ENCODE measurements around the gene RANGAP1. TPM values are rescaled to one million over a fixed set of nuclear protein-coding genes. Genes with fewer than 3 reads are reported as not detected.

RANGAP1 gene
- total RNA-seq, 2 donors from 2014 or later, result 114 to 142 TPM

- H3K9me3 ChIP-seq (ENCODE audit: control insufficient read depth, low read length, poor library complexity, severe bottlenecking), result no peaks in the 10 kb centered on the region
- Mint-ChIP-seq H3K27ac (no peak overlapping the region), H3K27me3 (no peaks in the 10 kb centered on the region), H3K36me3 (ENCODE audit: low read depth) (no peaks in the 10 kb centered on the region), H3K4me1 (peaks cover 13% of the 10 kb centered on the region), H3K4me3 (no peak overlapping the region)
- DNase-seq (no peak), ATAC-seq (no peak)
These were observed 3.7 kb upstream of the RANGAP1 start for GRCh38 chr22:41289671-41290070.

- peak overlapping the region; percentile 56 for H3K27ac Mint-ChIP-seq
- ATAC-seq (no peak), DNase-seq (no peak)
- H3K4me1 Mint-ChIP-seq, result peaks cover 16% of the 10 kb centered on the region
- H3K36me3 Mint-ChIP-seq (ENCODE audit: low read depth), result peaks cover 2% of the 10 kb centered on the region
- no peaks in the 10 kb centered on the region for H3K27me3 Mint-ChIP-seq
- H3K9me3 ChIP-seq (ENCODE audit: control insufficient read depth, low read length, poor library complexity, severe bottlenecking), result no peaks in the 10 kb centered on the region
- peak overlapping the region; percentile 67 for H3K4me3 Mint-ChIP-seq
These were observed 2.4 kb upstream of the RANGAP1 start for GRCh38 chr22:41288245-41288946.

- peaks cover 21% of the 10 kb centered on the region for H3K4me1 Mint-ChIP-seq
- ATAC-seq, result peak; percentile 11
These were observed 678 bp upstream of the RANGAP1 start for GRCh38 chr22:41286639-41287091.

GRCh38 chr22:41285441-41285819, 557 bp downstream of the RANGAP1 start:
- H3K27me3 Mint-ChIP-seq, result no peaks in the 10 kb centered on the region
- H3K4me1 Mint-ChIP-seq, result peaks cover 21% of the 10 kb centered on the region
- peak overlapping the region; percentile 94 for H3K27ac Mint-ChIP-seq
- H3K4me3 Mint-ChIP-seq, result peak overlapping the region; percentile 91
- DNase-seq, result peak; percentile 74 to 84 (median 82)
- no peaks in the 10 kb centered on the region for H3K9me3 ChIP-seq (ENCODE audit: control insufficient read depth, low read length, poor library complexity, severe bottlenecking)
- ATAC-seq, result peak; percentile 64
- H3K36me3 Mint-ChIP-seq (ENCODE audit: low read depth), result peaks cover 5% of the 10 kb centered on the region

More at GRCh38 chr22:41286639-41287091, 678 bp upstream of the RANGAP1 start:
- peak overlapping the region; percentile 94 for H3K27ac Mint-ChIP-seq
- H3K9me3 ChIP-seq (ENCODE audit: control insufficient read depth, low read length, poor library complexity, severe bottlenecking), result no peaks in the 10 kb centered on the region
- no peaks in the 10 kb centered on the region for H3K27me3 Mint-ChIP-seq
- DNase-seq, result peak in 2 of 3 donors; percentile 21 to 26
- H3K36me3 Mint-ChIP-seq (ENCODE audit: low read depth), result peaks cover 5% of the 10 kb centered on the region
- peak overlapping the region; percentile 91 for H3K4me3 Mint-ChIP-seq

GRCh38 chr22:41284465-41284864, 1.5 kb downstream of the RANGAP1 start:
- no peak for ATAC-seq
- no peak for DNase-seq
- H3K27me3 Mint-ChIP-seq, result no peaks in the 10 kb centered on the region
- peak overlapping the region; percentile 94 for H3K27ac Mint-ChIP-seq
- H3K4me3 Mint-ChIP-seq, result peak overlapping the region; percentile 91
- no peaks in the 10 kb centered on the region for H3K9me3 ChIP-seq (ENCODE audit: control insufficient read depth, low read length, poor library complexity, severe bottlenecking)
- H3K36me3 Mint-ChIP-seq (ENCODE audit: low read depth), result peaks cover 5% of the 10 kb centered on the region
- peaks cover 21% of the 10 kb centered on the region for H3K4me1 Mint-ChIP-seq

- Mint-ChIP-seq H3K4me3 (no peak overlapping the region), H3K36me3 (ENCODE audit: low read depth) (peaks cover 9% of the 10 kb centered on the region), H3K27ac (no peak overlapping the region), H3K4me1 (peaks cover 18% of the 10 kb centered on the region), H3K27me3 (no peaks in the 10 kb centered on the region)
- ATAC-seq (no peak), DNase-seq (no peak)
- H3K9me3 ChIP-seq (ENCODE audit: control insufficient read depth, low read length, poor library complexity, severe bottlenecking), result no peaks in the 10 kb centered on the region
These were observed 5.1 kb downstream of the RANGAP1 start for GRCh38 chr22:41280854-41281253.

- peaks cover 16% of the 10 kb centered on the region for H3K4me1 Mint-ChIP-seq
- H3K36me3 Mint-ChIP-seq (ENCODE audit: low read depth), result peaks cover 9% of the 10 kb centered on the region
- DNase-seq (no peak), ATAC-seq (no peak)
- no peak overlapping the region for H3K27ac Mint-ChIP-seq
- H3K27me3 Mint-ChIP-seq, result no peaks in the 10 kb centered on the region
- no peaks in the 10 kb centered on the region for H3K9me3 ChIP-seq (ENCODE audit: control insufficient read depth, low read length, poor library complexity, severe bottlenecking)
- no peak overlapping the region for H3K4me3 Mint-ChIP-seq
These were observed 5.9 kb downstream of the RANGAP1 start for GRCh38 chr22:41280065-41280464.

GRCh38 chr22:41274856-41275255, 11.1 kb downstream of the RANGAP1 start:
- H3K36me3 Mint-ChIP-seq (ENCODE audit: low read depth), result peaks cover 8% of the 10 kb centered on the region
- H3K27me3 Mint-ChIP-seq, result no peaks in the 10 kb centered on the region
- H3K27ac Mint-ChIP-seq, result no peak overlapping the region
- peaks cover 9% of the 10 kb centered on the region for H3K4me1 Mint-ChIP-seq
- H3K4me3 Mint-ChIP-seq, result no peak overlapping the region
- ATAC-seq (no peak), DNase-seq (no peak)
- no peaks in the 10 kb centered on the region for H3K9me3 ChIP-seq (ENCODE audit: control insufficient read depth, low read length, poor library complexity, severe bottlenecking)

- Mint-ChIP-seq H3K4me1 (peaks cover 4% of the 10 kb centered on the region), H3K36me3 (ENCODE audit: low read depth) (peaks cover 8% of the 10 kb centered on the region), H3K27ac (no peak overlapping the region), H3K27me3 (no peaks in the 10 kb centered on the region), H3K4me3 (no peak overlapping the region)
- no peak for DNase-seq
- H3K9me3 ChIP-seq (ENCODE audit: control insufficient read depth, low read length, poor library complexity, severe bottlenecking), result no peaks in the 10 kb centered on the region
- no peak for ATAC-seq
These were observed 12.9 kb downstream of the RANGAP1 start for GRCh38 chr22:41273128-41273527.

- DNase-seq, result no peak
- peak; percentile 19 for ATAC-seq
- Mint-ChIP-seq H3K4me1 (peaks cover 2% of the 10 kb centered on the region), H3K4me3 (no peak overlapping the region), H3K27me3 (no peaks in the 10 kb centered on the region), H3K27ac (peak overlapping the region; percentile 85), H3K36me3 (ENCODE audit: low read depth) (peaks cover 6% of the 10 kb centered on the region)
- no peaks in the 10 kb centered on the region for H3K9me3 ChIP-seq (ENCODE audit: control insufficient read depth, low read length, poor library complexity, severe bottlenecking)
These were observed 14.2 kb downstream of the RANGAP1 start for GRCh38 chr22:41271787-41272186.

GRCh38 chr22:41267958-41268357, 18.0 kb downstream of the RANGAP1 start:
- no peaks in the 10 kb centered on the region for H3K27me3 Mint-ChIP-seq
- ATAC-seq, result no peak
- H3K36me3 Mint-ChIP-seq (ENCODE audit: low read depth), result peaks cover 2% of the 10 kb centered on the region
- no peak for DNase-seq
- H3K27ac Mint-ChIP-seq, result no peak overlapping the region
- peaks cover 7% of the 10 kb centered on the region for H3K4me1 Mint-ChIP-seq
- H3K4me3 Mint-ChIP-seq, result no peak overlapping the region
- no peaks in the 10 kb centered on the region for H3K9me3 ChIP-seq (ENCODE audit: control insufficient read depth, low read length, poor library complexity, severe bottlenecking)

GRCh38 chr22:41264408-41264941, 21.5 kb downstream of the RANGAP1 start:
- Mint-ChIP-seq H3K27ac (peak overlapping the region; percentile 14), H3K4me1 (peaks cover 7% of the 10 kb centered on the region), H3K27me3 (no peaks in the 10 kb centered on the region), H3K36me3 (ENCODE audit: low read depth) (peaks cover 2% of the 10 kb centered on the region), H3K4me3 (no peak overlapping the region)
- DNase-seq, result no peak
- no peak for ATAC-seq
- no peaks in the 10 kb centered on the region for H3K9me3 ChIP-seq (ENCODE audit: control insufficient read depth, low read length, poor library complexity, severe bottlenecking)

- peak overlapping the region; percentile 31 for H3K4me3 Mint-ChIP-seq
- H3K27ac Mint-ChIP-seq, result peak overlapping the region; percentile 81
- peaks cover 7% of the 10 kb centered on the region for H3K4me1 Mint-ChIP-seq
- no peaks in the 10 kb centered on the region for H3K27me3 Mint-ChIP-seq
- H3K36me3 Mint-ChIP-seq (ENCODE audit: low read depth), result peaks cover 4% of the 10 kb centered on the region
- H3K9me3 ChIP-seq (ENCODE audit: control insufficient read depth, low read length, poor library complexity, severe bottlenecking), result no peaks in the 10 kb centered on the region
- DNase-seq (no peak), ATAC-seq (no peak)
These were observed 22.3 kb downstream of the RANGAP1 start for GRCh38 chr22:41263704-41264103.
